IPS-15b (cell line): Measurements from ENCODE around the gene GATA6.

Experiments
- H3K27me3 ChIP-seq: one replicate; pipeline ENCODE4 v1.6.1; 2013; ENCODE audit warnings: low read length; ENCODE audit not compliant: control insufficient read depth, insufficient read depth
- H3K36me3 ChIP-seq: one replicate; pipeline ENCODE4 v1.6.1; 2013; ENCODE audit warnings: low read length; ENCODE audit not compliant: control insufficient read depth, insufficient read depth
- H3K4me1 ChIP-seq: one replicate; pipeline ENCODE4 v1.6.1; 2013; ENCODE audit warnings: mild to moderate bottlenecking, low read length; ENCODE audit not compliant: control insufficient read depth, insufficient read depth
- H3K4me3 ChIP-seq: one replicate; pipeline ENCODE4 v1.5.1; 2013; ENCODE audit warnings: low read depth, low read length
- H3K9ac ChIP-seq: one replicate; pipeline ENCODE4 v1.6.1; 2013; ENCODE audit warnings: low read depth, mild to moderate bottlenecking, low read length
- H3K9me3 ChIP-seq: one replicate; pipeline ENCODE4 v1.6.1; 2013; ENCODE audit warnings: mild to moderate bottlenecking, low read length; ENCODE audit not compliant: control insufficient read depth, insufficient read depth

The GATA6 gene

DNA sequence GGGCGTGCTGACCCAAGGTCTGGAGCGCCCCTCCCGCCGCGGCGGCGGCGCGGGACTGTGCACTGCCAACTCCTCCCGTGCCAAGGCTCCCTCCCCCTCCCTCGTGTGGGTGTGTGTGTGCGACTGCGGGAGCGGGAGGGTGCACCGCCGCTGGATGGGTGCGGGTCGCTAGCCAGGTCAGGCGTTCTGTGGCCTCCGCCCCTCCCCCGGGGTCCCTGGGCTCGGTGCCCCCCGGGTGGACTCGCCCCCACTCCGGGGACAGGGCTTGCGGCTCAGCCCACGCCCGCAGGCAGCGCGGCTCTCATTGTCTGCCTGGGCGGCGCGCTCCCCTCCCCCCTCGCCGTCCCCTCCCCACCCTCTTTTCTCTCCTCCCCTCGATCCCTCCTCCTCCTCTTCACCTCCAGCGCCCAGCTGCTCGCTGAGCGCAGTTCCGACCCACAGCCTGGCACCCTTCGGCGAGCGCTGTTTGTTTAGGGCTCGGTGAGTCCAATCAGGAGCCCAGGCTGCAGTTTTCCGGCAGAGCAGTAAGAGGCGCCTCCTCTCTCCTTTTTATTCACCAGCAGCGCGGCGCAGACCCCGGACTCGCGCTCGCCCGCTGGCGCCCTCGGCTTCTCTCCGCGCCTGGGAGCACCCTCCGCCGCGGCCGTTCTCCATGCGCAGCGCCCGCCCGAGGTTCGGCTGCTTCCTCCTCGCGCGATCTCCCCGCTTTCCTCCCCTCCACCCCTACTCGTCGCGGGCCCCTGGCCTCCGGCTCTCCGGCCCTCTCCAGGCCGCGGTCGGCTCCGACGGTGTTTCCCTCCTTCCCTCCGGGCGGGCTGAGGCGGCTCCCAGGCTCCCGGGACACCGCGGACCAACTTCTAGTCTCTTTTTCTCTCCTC lies at the start of gene GATA6:
Gene GATA6, plus strand, starts transcription at position 579 of the 878 bp plus-strand sequence. CDS start 1,556 bp downstream, outside the sequence.
- peaks cover 91% of the 10 kb centered on the region for H3K27me3 ChIP-seq
- H3K4me3 ChIP-seq, result peak within 1 kb of the TSS; percentile 53
- H3K36me3 ChIP-seq, result no peaks in the 10 kb centered on the region
- peaks cover 4% of the 10 kb centered on the region for H3K4me1 ChIP-seq
- no peaks in the 10 kb centered on the region for H3K9me3 ChIP-seq
- H3K9ac ChIP-seq, result no peak within 1 kb of the TSS

DNA sequence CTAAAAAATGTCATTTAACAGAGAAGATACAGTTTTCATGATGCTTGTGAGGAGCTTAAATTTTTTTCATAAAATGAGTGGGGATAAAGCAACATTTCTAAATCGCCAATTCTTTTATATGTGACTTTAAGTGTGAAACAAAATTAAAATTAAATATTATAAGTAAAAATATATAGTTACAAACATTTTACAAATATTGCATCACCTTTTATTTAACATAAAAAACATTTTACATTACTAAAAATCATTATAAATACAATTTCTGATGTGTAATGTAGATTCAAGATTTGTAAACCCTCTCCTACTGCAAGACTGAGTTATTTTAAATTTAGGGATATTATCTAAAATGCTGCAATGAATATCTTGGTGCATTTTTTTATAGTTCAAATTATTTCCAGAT lies 44.4 kb upstream of the GATA6 start:
- Histone ChIP-seq H3K9me3 (no peaks in the 10 kb centered on the region), H3K9ac (no peak overlapping the region), H3K4me3 (no peak overlapping the region)

DNA sequence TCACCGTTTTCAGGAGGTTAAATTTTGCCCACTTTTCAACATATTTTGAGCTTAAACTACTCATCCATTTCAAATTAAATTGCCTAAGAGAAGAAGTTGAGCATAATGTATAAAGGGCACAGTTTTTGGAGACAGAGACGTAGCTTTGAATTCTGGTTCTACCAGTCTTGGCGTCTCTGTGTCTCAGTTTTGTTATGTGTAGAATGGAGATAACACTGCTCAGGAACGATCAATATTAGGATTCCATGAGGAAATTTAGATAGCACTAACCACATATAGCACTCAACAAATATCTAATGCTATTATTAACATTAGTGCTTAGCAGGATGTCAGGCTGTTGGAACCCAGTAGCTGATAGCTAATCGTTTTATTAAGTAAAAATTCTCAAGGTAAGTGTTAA lies 40.4 kb upstream of the GATA6 start:
- Histone ChIP-seq H3K36me3 (no peaks in the 10 kb centered on the region), H3K9me3 (no peaks in the 10 kb centered on the region), H3K4me1 (no peaks in the 10 kb centered on the region), H3K9ac (no peak overlapping the region), H3K27me3 (no peaks in the 10 kb centered on the region), H3K4me3 (no peak overlapping the region)

More for the DNA sequence above, 44.4 kb upstream of the GATA6 start:
- no peaks in the 10 kb centered on the region for H3K36me3 ChIP-seq
- no peaks in the 10 kb centered on the region for H3K27me3 ChIP-seq
- no peaks in the 10 kb centered on the region for H3K4me1 ChIP-seq

DNA sequence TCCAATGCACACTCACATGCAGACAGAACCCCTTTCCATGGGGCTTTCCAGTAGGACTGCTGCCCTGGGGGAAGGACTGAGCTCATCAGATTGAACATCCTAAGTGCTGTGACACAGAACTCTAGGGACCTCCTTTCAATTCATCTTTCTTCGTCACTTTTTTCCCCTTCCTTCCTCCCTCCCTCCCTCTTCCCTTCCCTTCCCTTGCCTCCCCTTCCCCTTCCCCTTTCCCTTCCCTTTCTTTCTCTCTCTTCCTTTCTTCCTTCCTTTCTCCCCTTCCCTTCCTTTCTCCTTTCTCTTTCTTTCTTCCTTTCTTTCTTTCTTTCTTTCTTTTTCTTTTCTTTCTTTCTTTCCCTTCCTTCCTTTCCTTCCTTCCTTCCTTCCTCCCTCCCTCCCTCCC lies 39.6 kb upstream of the GATA6 start:
- no peak overlapping the region for H3K9ac ChIP-seq
- no peak overlapping the region for H3K4me3 ChIP-seq
- H3K9me3 ChIP-seq, result no peaks in the 10 kb centered on the region
- no peaks in the 10 kb centered on the region for H3K27me3 ChIP-seq
- no peaks in the 10 kb centered on the region for H3K4me1 ChIP-seq
- no peaks in the 10 kb centered on the region for H3K36me3 ChIP-seq

DNA sequence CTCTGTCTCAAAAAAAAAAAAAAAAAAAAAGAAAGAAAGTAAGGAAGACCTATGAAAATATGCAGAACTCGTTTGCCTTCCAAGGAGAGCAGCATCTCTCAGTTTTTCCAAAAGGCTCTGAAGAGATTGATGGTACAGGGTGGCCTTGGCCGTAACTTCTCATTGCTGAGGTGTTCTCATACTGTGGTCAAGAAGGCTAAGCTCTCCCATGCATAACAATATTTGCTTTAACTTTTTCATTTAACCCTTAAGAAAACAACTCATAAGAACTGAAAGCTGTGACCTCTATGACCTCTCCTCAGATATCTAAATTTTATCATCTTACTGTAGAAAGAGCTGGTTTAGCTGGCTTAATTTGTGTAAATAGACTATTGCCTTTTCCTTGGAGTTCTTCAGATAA lies 37.1 kb upstream of the GATA6 start:
- no peaks in the 10 kb centered on the region for H3K9me3 ChIP-seq
- no peaks in the 10 kb centered on the region for H3K27me3 ChIP-seq
- H3K4me3 ChIP-seq, result no peak overlapping the region
- no peaks in the 10 kb centered on the region for H3K36me3 ChIP-seq
- no peak overlapping the region for H3K9ac ChIP-seq
- H3K4me1 ChIP-seq, result no peaks in the 10 kb centered on the region

DNA sequence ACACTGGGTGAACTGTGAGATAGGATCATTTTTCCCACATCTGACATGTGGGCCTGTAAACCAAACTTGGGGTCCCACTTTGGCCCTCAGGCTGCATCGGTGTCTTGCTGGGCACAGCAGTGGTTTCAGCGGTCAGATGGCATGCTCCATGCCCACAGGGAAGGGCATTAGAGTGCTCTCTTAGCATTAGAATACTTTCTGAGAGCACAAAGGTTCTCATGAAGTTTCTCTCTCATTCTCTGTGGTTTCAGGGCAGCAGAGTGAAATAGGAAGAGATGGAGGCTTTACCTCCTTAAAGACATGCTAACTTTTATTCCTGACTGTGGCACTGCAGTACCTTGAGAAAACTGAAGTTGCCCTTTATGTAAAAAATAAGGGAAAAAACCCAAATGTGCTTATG lies 36.6 kb upstream of the GATA6 start:
- Histone ChIP-seq H3K9ac (no peak overlapping the region), H3K36me3 (no peaks in the 10 kb centered on the region), H3K4me1 (no peaks in the 10 kb centered on the region)

DNA sequence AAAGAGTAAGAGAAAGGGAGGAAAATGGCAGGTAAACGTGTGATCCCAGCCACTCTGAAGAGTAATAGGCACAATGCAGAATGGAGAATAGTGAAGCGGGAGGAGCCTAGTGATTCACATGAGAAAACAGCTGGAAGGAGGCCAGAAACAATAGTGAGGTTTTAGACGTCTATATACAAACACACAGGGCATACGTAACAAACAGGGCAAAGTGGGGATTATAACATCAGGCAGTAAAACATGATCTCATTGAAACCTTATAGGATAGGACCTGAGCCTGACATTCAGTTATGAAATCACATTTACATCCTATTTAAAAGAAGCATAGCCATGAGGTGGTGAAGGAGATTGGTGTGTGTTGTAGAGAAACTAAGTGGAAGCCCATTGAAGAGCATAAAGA lies 33.0 kb upstream of the GATA6 start:
- no peaks in the 10 kb centered on the region for H3K27me3 ChIP-seq

More for the DNA sequence above, 36.6 kb upstream of the GATA6 start:
- no peak overlapping the region for H3K4me3 ChIP-seq
- no peaks in the 10 kb centered on the region for H3K9me3 ChIP-seq
- no peaks in the 10 kb centered on the region for H3K27me3 ChIP-seq

DNA sequence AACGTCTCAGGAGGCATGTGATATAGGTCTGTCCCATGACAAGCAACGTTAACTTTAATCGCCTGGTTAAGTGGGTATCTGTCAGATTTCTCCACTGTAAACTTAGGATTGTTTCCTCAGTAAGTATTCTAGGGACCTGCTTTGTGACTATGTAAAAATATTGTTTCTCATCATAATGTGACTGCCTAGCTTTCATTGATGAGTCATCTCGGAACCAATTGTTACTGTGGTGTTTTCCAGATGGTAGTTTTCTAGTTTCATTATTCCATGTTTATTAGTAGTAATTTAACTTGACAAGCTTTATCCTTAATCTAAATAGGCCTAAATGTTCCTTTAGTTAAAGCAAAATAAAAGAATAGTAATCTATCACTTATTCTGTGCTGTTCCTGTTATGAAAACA lies 28.2 kb upstream of the GATA6 start:
- Histone ChIP-seq H3K36me3 (no peaks in the 10 kb centered on the region), H3K4me3 (no peak overlapping the region), H3K9me3 (no peaks in the 10 kb centered on the region), H3K27me3 (no peaks in the 10 kb centered on the region), H3K4me1 (no peaks in the 10 kb centered on the region), H3K9ac (no peak overlapping the region)

More for the DNA sequence above, 33.0 kb upstream of the GATA6 start:
- Histone ChIP-seq H3K4me1 (no peaks in the 10 kb centered on the region), H3K9me3 (no peaks in the 10 kb centered on the region), H3K9ac (no peak overlapping the region), H3K4me3 (no peak overlapping the region), H3K36me3 (no peaks in the 10 kb centered on the region)

DNA sequence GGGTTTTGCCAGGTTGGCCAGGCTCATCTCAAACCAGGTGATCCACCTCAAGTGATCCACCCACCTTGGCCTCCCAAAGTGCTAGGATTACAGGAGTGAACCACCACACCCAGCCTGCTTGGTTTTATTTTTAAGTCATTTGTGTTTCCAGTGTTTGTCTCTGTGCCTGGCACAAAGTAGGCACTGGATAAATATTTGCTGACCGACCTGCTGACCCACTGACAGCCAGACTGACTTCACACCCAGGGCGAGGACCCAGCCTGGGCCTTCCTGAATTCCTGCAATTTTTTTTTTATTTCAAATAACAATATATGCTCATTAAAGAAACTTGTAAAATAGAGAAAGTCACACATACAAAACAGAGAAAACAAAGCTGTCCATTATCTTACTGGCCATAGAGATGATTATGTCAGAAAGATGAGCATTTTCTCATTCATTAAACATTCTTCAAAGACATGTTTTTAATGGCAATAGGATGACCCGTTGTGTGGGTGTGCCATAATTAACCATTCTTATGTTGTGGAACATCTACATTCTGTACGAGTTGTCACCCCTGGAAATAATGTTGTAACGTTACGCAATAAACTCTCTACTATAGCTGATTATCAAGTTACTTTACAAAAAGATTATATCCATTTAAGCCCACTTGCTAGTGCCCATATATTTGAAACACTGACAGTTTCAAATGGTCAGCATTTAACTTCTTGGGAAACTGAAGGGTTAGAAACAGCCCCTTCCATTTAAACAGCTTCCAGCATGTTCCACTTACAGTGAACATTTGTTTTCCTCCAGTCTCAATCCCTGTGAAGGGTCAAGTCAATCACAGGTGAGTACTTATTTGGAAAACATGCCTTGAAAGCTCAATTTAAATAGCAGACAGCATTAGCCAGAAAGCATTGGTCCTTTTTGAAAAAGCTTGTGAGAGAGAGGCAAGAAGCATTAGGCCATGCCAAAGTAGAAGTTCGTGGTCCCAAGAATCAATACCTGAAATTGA lies 25.7 kb upstream of the GATA6 start:
- Histone ChIP-seq H3K36me3 (no peaks in the 10 kb centered on the region), H3K4me3 (no peak overlapping the region), H3K4me1 (no peaks in the 10 kb centered on the region), H3K9ac (no peak overlapping the region), H3K9me3 (no peaks in the 10 kb centered on the region), H3K27me3 (no peaks in the 10 kb centered on the region)

DNA sequence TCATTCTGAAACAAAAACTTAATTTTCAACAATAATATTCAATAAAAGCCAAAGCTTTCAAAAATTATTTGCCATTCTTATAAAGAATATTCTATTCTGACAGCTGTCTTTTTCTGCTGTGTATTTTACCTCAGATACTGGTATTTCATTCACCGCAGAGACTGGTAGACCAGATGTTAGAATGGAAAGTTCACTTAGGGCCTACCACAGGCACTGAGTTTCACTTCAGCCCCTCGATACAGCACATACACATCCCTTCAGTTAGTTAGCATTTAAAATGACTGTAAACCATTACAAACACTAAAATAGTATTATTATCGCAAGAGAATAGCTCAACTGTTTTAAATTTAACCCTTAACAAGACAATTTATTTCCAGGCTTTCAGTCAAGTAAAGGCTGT lies 24.2 kb upstream of the GATA6 start:
- no peaks in the 10 kb centered on the region for H3K4me1 ChIP-seq
- no peaks in the 10 kb centered on the region for H3K36me3 ChIP-seq
- no peaks in the 10 kb centered on the region for H3K27me3 ChIP-seq
- no peak overlapping the region for H3K9ac ChIP-seq
- no peak overlapping the region for H3K4me3 ChIP-seq
- no peaks in the 10 kb centered on the region for H3K9me3 ChIP-seq

DNA sequence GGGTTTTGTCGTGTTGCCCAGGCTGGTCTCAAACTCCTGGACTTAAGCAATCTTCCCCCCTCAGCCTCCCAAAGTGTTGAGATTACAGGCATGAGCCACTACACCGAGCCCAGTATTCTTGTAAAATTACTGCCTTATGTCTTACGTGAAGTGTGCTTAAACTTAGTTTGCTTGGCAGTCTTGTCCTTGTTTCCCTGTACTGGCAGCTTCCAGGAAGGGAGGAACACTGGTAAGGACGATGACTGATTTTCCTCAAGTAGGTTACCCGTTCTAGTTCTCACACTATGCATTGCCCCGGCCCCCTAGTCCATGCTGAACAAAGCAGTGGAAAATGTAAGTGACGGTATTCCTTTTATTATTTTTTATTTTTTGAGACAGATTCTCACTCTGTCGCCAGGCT lies 19.7 kb upstream of the GATA6 start:
- no peak overlapping the region for H3K4me3 ChIP-seq
- H3K4me1 ChIP-seq, result no peaks in the 10 kb centered on the region
- H3K9ac ChIP-seq, result no peak overlapping the region
- H3K36me3 ChIP-seq, result no peaks in the 10 kb centered on the region
- H3K9me3 ChIP-seq, result no peaks in the 10 kb centered on the region
- H3K27me3 ChIP-seq, result no peaks in the 10 kb centered on the region
